Measurements from ENCODE around the gene ZNF583. TPM values are rescaled to one million over a fixed set of nuclear protein-coding genes. Genes with fewer than 3 reads are reported as not detected.

The ZNF583 gene
- total and polyA plus RNA-seq, 9 of the 15 experiments (the other 6 are each of a cell fraction or from before 2014, with no cell fraction given) = 0.92 to 6.7 (median 3.0) TPM

DNA sequence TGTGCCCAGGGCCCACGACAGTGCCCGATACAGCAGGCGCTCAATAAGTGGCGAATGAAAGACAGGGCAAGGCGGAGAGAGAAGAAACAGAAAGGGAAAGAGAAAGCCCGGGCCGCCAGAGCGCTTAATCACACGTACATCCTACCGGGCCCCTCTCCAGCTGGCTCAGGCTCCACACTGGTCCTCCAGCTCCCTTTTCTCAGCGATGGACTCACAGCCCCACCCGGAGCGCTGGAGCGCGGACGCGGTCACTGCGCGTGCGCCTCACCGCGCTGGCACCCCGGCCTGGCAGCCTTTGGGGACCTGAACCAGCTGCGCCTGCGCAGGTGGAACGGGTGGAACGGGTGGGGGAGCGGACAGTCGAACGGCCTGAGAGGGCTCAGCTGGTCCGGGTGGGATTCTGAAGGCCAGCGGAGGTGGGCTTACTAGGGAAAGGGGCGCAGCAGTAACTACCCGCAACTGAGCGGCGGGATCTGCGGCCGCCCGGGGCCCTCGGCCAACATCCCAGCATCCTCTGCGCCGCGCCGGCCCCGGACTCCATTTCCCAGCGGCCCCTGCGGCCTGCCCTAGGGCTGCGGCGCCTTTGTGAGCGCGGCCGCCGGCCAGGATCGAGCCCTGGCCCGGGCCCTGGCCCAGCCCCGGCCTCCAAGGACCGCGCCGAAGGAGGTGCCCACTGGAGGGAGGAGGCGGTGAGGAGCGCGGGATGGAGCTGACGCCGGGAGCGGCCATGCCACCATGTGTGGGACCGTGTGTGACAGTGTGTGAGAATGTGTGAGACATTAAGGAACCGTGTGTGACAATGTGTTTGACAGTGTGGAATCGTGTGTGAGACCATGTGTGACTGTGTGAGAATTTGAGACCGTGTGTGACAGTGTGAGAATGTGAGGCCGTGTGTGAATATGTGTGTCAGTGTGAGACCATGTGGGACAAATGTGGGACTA lies at the start of gene ZNF583 (continued):
- TF ChIP-seq, protein P1, sequence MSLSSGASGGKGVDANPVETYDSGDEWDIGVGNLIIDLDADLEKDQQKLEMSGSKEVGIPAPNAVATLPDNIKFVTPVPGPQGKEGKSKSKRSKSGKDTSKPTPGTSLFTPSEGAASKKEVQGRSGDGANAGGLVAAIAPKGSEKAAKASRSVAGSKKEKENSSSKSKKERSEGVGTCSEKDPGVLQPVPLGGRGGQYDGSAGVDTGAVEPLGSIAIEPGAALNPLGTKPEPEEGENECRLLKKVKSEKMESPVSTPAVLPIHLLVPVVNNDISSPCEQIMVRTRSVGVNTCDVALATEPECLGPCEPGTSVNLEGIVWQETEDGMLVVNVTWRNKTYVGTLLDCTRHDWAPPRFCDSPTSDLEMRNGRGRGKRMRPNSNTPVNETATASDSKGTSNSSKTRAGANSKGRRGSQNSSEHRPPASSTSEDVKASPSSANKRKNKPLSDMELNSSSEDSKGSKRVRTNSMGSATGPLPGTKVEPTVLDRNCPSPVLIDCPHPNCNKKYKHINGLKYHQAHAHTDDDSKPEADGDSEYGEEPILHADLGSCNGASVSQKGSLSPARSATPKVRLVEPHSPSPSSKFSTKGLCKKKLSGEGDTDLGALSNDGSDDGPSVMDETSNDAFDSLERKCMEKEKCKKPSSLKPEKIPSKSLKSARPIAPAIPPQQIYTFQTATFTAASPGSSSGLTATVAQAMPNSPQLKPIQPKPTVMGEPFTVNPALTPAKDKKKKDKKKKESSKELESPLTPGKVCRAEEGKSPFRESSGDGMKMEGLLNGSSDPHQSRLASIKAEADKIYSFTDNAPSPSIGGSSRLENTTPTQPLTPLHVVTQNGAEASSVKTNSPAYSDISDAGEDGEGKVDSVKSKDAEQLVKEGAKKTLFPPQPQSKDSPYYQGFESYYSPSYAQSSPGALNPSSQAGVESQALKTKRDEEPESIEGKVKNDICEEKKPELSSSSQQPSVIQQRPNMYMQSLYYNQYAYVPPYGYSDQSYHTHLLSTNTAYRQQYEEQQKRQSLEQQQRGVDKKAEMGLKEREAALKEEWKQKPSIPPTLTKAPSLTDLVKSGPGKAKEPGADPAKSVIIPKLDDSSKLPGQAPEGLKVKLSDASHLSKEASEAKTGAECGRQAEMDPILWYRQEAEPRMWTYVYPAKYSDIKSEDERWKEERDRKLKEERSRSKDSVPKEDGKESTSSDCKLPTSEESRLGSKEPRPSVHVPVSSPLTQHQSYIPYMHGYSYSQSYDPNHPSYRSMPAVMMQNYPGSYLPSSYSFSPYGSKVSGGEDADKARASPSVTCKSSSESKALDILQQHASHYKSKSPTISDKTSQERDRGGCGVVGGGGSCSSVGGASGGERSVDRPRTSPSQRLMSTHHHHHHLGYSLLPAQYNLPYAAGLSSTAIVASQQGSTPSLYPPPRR (CRISPR knock-in tag; IDR thresholded peaks at IDR 0.05; ENCODE audit: borderline replicate concordance) = no peak
- TF ChIP-seq ZNF644 (tag; IDR thresholded peaks at IDR 0.05; ENCODE audit: low read depth) (peak; percentile 33; the same call in 1 of the 2 replicates), ZNF146 (CRISPR knock-in tag; IDR thresholded peaks at IDR 0.05; ENCODE audit: unreplicated experiment) (no peak), HDAC8 (tag; IDR thresholded peaks at IDR 0.05) (peak; percentile 40; the same call in 1 of the 2 replicates), PHF20 (IDR thresholded peaks at IDR 0.05; ENCODE audit: partially characterized antibody) (peak; percentile 86), SMAD1 (IDR thresholded peaks at IDR 0.05; ENCODE audit: low read depth, low read length, partially characterized antibody) (no peak), DIDO1 (tag; IDR thresholded peaks at IDR 0.05; ENCODE audit: low read depth) (no peak), EHMT2 (IDR thresholded peaks at IDR 0.05) (no peak), ZNF444 (CRISPR knock-in tag; IDR thresholded peaks at IDR 0.05) (no peak), MXI1 (IDR thresholded peaks at IDR 0.05; ENCODE audit: low read depth, low read length) (no peak), ZNF347 (CRISPR knock-in tag; IDR thresholded peaks at IDR 0.05; ENCODE audit: low read depth) (no peak), NFXL1 (CRISPR knock-in tag; IDR thresholded peaks at IDR 0.05) (no peak), ZNF57 (CRISPR knock-in tag; IDR thresholded peaks at IDR 0.05) (no peak), ESRRA (IDR thresholded peaks at IDR 0.05; ENCODE audit: borderline replicate concordance, low read depth) (peak; percentile 57; the same call in 1 of the 2 replicates), ZNF717 (CRISPR knock-in tag; IDR thresholded peaks at IDR 0.05) (no peak), ZNF77 (CRISPR knock-in tag; IDR thresholded peaks at IDR 0.05) (no peak), ZNF282 (CRISPR knock-in tag; IDR thresholded peaks at IDR 0.05) (no peak), DMBX1 (CRISPR knock-in tag; IDR thresholded peaks at IDR 0.05; ENCODE audit: borderline replicate concordance) (0 out of 2 replicates have a peak, but pooled peaks have one; percentile 9), NFE2L1 (tag; IDR thresholded peaks at IDR 0.05; ENCODE audit: borderline replicate concordance, low read depth) (no peak), ZNF707 (CRISPR knock-in tag; conservative IDR thresholded peaks at IDR 0.05) (no peak), RBM22 (IDR thresholded peaks at IDR 0.05; ENCODE audit: low read depth, low read length, poor library complexity, severe bottlenecking) (no peak)
- TF ChIP-seq, protein P2, sequence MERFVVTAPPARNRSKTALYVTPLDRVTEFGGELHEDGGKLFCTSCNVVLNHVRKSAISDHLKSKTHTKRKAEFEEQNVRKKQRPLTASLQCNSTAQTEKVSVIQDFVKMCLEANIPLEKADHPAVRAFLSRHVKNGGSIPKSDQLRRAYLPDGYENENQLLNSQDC (CRISPR knock-in tag; IDR thresholded peaks at IDR 0.05) = no peak
- TF ChIP-seq, protein P3, sequence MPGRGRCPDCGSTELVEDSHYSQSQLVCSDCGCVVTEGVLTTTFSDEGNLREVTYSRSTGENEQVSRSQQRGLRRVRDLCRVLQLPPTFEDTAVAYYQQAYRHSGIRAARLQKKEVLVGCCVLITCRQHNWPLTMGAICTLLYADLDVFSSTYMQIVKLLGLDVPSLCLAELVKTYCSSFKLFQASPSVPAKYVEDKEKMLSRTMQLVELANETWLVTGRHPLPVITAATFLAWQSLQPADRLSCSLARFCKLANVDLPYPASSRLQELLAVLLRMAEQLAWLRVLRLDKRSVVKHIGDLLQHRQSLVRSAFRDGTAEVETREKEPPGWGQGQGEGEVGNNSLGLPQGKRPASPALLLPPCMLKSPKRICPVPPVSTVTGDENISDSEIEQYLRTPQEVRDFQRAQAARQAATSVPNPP (IDR thresholded peaks at IDR 0.05; ENCODE audit: borderline replicate concordance, insufficient read depth, insufficient read length) = no peak
